GM12872 (cell line): ENCODE results near the gene CA4.

ENCODE experiments used
- CTCF ChIP-seq: IDR thresholded peaks from 3 replicates; pipeline ENCODE4 v1.5.1; 2011; ENCODE audit warnings: low read depth, mild to moderate bottlenecking, low read length, moderate library complexity; ENCODE audit not compliant: insufficient read depth

CA4 gene

GRCh38 chr17:60174035-60174434, 24.3 kb downstream of the CA4 start:
- TF ChIP-seq CTCF, result no peak

GRCh38 chr17:60174767-60175166, 25.0 kb downstream of the CA4 start:
- peak; percentile 37; the same call in 2 of the 3 replicates for TF ChIP-seq CTCF

GRCh38 chr17:60188759-60189158, 39.0 kb downstream of the CA4 start:
- no peak for TF ChIP-seq CTCF

- TF ChIP-seq CTCF, result no peak
Observed at GRCh38 chr17:60193482-60193881, 43.7 kb downstream of the CA4 start.
